ENCODE data around the gene ROBO1.

- TF ChIP-seq HDAC6 (IDR thresholded peaks at IDR 0.05; ENCODE audit: low read depth, low read length) (no peak), HOXA7 (CRISPR knock-in tag; IDR thresholded peaks at IDR 0.05) (no peak), ZSCAN29 (CRISPR knock-in tag; conservative IDR thresholded peaks at IDR 0.05) (no peak), ZNF891 (CRISPR knock-in tag; IDR thresholded peaks at IDR 0.05) (no peak), MXD1 (CRISPR knock-in tag; IDR thresholded peaks at IDR 0.05) (no peak)
- TF ChIP-seq, protein P1, sequence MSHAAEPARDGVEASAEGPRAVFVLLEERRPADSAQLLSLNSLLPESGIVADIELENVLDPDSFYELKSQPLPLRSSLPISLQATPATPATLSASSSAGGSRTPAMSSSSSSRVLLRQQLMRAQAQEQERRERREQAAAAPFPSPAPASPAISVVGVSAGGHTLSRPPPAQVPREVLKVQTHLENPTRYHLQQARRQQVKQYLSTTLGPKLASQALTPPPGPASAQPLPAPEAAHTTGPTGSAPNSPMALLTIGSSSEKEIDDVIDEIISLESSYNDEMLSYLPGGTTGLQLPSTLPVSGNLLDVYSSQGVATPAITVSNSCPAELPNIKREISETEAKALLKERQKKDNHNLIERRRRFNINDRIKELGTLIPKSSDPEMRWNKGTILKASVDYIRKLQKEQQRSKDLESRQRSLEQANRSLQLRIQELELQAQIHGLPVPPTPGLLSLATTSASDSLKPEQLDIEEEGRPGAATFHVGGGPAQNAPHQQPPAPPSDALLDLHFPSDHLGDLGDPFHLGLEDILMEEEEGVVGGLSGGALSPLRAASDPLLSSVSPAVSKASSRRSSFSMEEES (CRISPR knock-in tag; IDR thresholded peaks at IDR 0.05), result no peak
- TF ChIP-seq, protein P2, sequence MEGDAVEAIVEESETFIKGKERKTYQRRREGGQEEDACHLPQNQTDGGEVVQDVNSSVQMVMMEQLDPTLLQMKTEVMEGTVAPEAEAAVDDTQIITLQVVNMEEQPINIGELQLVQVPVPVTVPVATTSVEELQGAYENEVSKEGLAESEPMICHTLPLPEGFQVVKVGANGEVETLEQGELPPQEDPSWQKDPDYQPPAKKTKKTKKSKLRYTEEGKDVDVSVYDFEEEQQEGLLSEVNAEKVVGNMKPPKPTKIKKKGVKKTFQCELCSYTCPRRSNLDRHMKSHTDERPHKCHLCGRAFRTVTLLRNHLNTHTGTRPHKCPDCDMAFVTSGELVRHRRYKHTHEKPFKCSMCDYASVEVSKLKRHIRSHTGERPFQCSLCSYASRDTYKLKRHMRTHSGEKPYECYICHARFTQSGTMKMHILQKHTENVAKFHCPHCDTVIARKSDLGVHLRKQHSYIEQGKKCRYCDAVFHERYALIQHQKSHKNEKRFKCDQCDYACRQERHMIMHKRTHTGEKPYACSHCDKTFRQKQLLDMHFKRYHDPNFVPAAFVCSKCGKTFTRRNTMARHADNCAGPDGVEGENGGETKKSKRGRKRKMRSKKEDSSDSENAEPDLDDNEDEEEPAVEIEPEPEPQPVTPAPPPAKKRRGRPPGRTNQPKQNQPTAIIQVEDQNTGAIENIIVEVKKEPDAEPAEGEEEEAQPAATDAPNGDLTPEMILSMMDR (CRISPR knock-in tag; IDR thresholded peaks at IDR 0.05), result no peak
- TF ChIP-seq, protein P3, sequence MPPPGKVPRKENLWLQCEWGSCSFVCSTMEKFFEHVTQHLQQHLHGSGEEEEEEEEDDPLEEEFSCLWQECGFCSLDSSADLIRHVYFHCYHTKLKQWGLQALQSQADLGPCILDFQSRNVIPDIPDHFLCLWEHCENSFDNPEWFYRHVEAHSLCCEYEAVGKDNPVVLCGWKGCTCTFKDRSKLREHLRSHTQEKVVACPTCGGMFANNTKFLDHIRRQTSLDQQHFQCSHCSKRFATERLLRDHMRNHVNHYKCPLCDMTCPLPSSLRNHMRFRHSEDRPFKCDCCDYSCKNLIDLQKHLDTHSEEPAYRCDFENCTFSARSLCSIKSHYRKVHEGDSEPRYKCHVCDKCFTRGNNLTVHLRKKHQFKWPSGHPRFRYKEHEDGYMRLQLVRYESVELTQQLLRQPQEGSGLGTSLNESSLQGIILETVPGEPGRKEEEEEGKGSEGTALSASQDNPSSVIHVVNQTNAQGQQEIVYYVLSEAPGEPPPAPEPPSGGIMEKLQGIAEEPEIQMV (CRISPR knock-in tag; IDR thresholded peaks at IDR 0.05; ENCODE audit: low read depth), result no peak
Observed at GRCh38 chr3:79412537-79412936, 355.3 kb downstream of the ROBO1 start.
